ENCODE data around the gene TGFBR1. TPM values are rescaled to one million over a fixed set of nuclear protein-coding genes. Genes with fewer than 3 reads are reported as not detected.

Gene TGFBR1
- total and polyA plus RNA-seq, 2 donors (not counting 3 experiments of a cell fraction or from before 2014, with no cell fraction given): 5.8 to 18.6 TPM

DNA sequence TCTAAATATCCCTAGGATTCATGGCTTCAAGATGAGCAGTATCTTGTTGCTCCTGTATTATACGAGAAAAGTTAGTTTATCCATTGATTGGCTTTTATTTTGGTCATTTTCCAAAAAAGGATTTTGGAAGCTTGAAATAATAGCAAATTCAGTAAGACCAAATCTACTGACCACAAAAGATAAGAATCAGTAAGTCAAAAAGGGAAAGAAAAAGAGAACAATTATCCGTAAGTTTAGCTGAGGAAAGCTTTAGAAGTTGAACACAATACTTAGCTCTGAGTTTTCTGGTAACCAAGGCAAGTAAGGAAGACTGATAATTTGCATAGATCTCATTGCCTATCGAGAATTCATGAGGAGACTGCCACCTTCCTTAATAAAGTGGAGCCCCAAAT is 9.1 kb downstream of the TGFBR1 start:
- Histone ChIP-seq H3K9ac (replicated peaks; ENCODE audit: extremely low read depth, insufficient read depth, low read length) (no peak overlapping the region), H3K79me2 (ENCODE audit: control insufficient read depth, insufficient read depth, low read length) (peaks cover 5% of the 10 kb centered on the region), H3K4me1 (ENCODE audit: control insufficient read depth, extremely low read depth, insufficient read depth, low read length) (no peaks in the 10 kb centered on the region), H3K4me2 (ENCODE audit: insufficient read depth, low read length) (no peak overlapping the region), H3K9me1 (replicated peaks; ENCODE audit: control insufficient read depth, extremely low read depth, insufficient read depth, low read length) (no peaks in the 10 kb centered on the region), H3K9me3 (replicated peaks; ENCODE audit: control insufficient read depth, insufficient read depth, low read length) (no peaks in the 10 kb centered on the region), H3K27me3 (ENCODE audit: control insufficient read depth in 2 of 2, insufficient read depth in 2 of 2, low read length in 2 of 2) (no peaks in the 10 kb centered on the region), H2AFZ (ENCODE audit: low read depth, low read length) (no peak overlapping the region), H4K20me1 (replicated peaks; ENCODE audit: control insufficient read depth, extremely low read depth, insufficient read depth, low read length) (peaks cover 5% of the 10 kb centered on the region), H3K36me3 (ENCODE audit: control insufficient read depth in 2 of 2, extremely low read depth in 1 of 2, insufficient read depth in 2 of 2, low read length in 2 of 2) (no peaks in the 10 kb centered on the region), H3K27ac (ENCODE audit: insufficient read depth, low read depth, low read length) (no peak overlapping the region), H3K4me3 (replicated peaks in 1 of 3; ENCODE audit: insufficient read depth in 1 of 3, low read depth in 1 of 3, low read length in 3 of 3) (no peak overlapping the region)
- ChIA-PET CTCF (interaction anchor here (1.0 to 2.2 kb wide), 3 partner anchors 9 to 19 kb away, joined by 3 to 9 read pairs (median 5); partner anchors contain the start of gene TGFBR1), POLR2A (no interaction called here)
- no peak for FAIRE-seq
- DNase-seq (ENCODE audit: low read depth, low spot score): no peak
- no TSS peak for BruUV-seq (replicated peaks)
- dilution Hi-C loops (cut with MboI; ENCODE audit: extremely low pct_ligation_motif_present, low sequenced_read_pairs): no loop called here
- intact Hi-C loops (cut with micrococcal nuclease): no loop called here
- TF ChIP-seq GATA2 (IDR thresholded peaks at IDR 0.05; ENCODE audit: insufficient read depth, insufficient read length, low read depth, low read length) (no peak), JUN (IDR thresholded peaks at IDR 0.05; ENCODE audit: borderline replicate concordance, insufficient read depth, insufficient read length, low read depth) (no peak), POLR2AphosphoS5 (IDR thresholded peaks at IDR 0.05; ENCODE audit: insufficient read depth, low read depth, low read length) (no peak), MYC (IDR thresholded peaks at IDR 0.05; ENCODE audit: low read depth, low read length) (no peak)

DNA sequence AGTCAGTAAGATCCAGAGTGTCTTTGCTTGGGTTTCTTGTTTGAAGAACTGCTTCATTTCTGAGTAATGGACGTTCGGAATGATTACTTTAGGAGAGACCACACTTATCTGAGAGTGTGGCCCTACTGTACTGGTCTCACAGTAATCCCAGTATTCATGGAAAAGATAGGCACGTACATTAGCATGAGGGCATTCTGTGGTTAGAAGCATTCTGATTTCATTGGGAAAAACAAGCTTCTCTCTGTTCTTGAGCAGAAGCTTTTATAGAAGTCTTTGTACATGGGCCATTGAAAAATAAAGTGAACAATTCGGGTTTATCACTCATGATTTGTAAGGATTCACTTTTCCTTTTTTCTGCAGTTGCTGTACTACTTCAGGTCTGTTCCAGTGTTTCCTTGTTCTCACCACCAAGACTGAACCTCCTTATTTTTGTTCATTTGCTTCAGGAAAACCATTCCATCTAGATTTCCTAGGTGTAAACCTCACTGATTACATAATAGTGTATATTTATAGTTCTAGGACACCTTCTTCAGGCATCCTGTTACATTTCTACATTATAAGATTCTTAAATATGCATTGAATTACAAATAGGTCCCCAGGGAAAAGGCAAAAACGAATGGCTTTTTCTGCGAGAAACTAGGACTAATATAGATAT is 10.1 kb downstream of the TGFBR1 start:
- H3K9ac ChIP-seq (replicated peaks; ENCODE audit: extremely low read depth, insufficient read depth, low read length): no peak overlapping the region
- no peak overlapping the region for H2AFZ ChIP-seq (ENCODE audit: low read depth, low read length)
- ChIA-PET CTCF (interaction anchor here (2.2 kb wide), 1 partner anchor 10 kb away, joined by 9 read pairs; the partner anchor contains the start of gene TGFBR1), POLR2A (no interaction called here)
- H3K4me1 ChIP-seq (ENCODE audit: control insufficient read depth, extremely low read depth, insufficient read depth, low read length): no peaks in the 10 kb centered on the region
- H3K36me3 ChIP-seq (ENCODE audit: control insufficient read depth in 2 of 2, extremely low read depth in 1 of 2, insufficient read depth in 2 of 2, low read length in 2 of 2): no peaks in the 10 kb centered on the region
- H3K9me3 ChIP-seq (replicated peaks; ENCODE audit: control insufficient read depth, insufficient read depth, low read length): no peaks in the 10 kb centered on the region
- no peak overlapping the region for H3K4me3 ChIP-seq (replicated peaks in 1 of 3; ENCODE audit: insufficient read depth in 1 of 3, low read depth in 1 of 3, low read length in 3 of 3)
- H3K9me1 ChIP-seq (replicated peaks; ENCODE audit: control insufficient read depth, extremely low read depth, insufficient read depth, low read length): no peaks in the 10 kb centered on the region
- no peak for TF ChIP-seq EZH2 (IDR thresholded peaks at IDR 0.05; ENCODE audit: borderline replicate concordance, low read depth, low read length, severe bottlenecking)
- no peak for TF ChIP-seq GATA2 (IDR thresholded peaks at IDR 0.05; ENCODE audit: insufficient read depth, insufficient read length, low read depth, low read length)
- TF ChIP-seq MYC (IDR thresholded peaks at IDR 0.05; ENCODE audit: low read depth, low read length): no peak
- no peak for TF ChIP-seq JUN (IDR thresholded peaks at IDR 0.05; ENCODE audit: borderline replicate concordance, insufficient read depth, insufficient read length, low read depth)
- TF ChIP-seq POLR2AphosphoS5 (IDR thresholded peaks at IDR 0.05; ENCODE audit: insufficient read depth, low read depth, low read length): no peak
- TF ChIP-seq MAX (IDR thresholded peaks at IDR 0.05; ENCODE audit: insufficient read depth, insufficient read length): no peak
- no peak for TF ChIP-seq FOS (IDR thresholded peaks at IDR 0.05; ENCODE audit: borderline replicate concordance, insufficient read depth, low read length)
- H3K27ac ChIP-seq (ENCODE audit: insufficient read depth, low read depth, low read length): no peak overlapping the region
- intact Hi-C loops (cut with micrococcal nuclease) (no loop called here), dilution Hi-C loops (cut with MboI; ENCODE audit: extremely low pct_ligation_motif_present, low sequenced_read_pairs) (no loop called here)
- H3K27me3 ChIP-seq (ENCODE audit: control insufficient read depth in 2 of 2, insufficient read depth in 2 of 2, low read length in 2 of 2): no peaks in the 10 kb centered on the region
- H4K20me1 ChIP-seq (replicated peaks; ENCODE audit: control insufficient read depth, extremely low read depth, insufficient read depth, low read length): peaks cover 5% of the 10 kb centered on the region
- no peak overlapping the region for H3K4me2 ChIP-seq (ENCODE audit: insufficient read depth, low read length)
- H3K79me2 ChIP-seq (ENCODE audit: control insufficient read depth, insufficient read depth, low read length): no peaks in the 10 kb centered on the region
- DNase-seq (ENCODE audit: low read depth, low spot score) (no peak), FAIRE-seq (no peak)
- no TSS peak for BruUV-seq (replicated peaks)
